HG03139 (cell line): Measurements from ENCODE around the gene VSTM4.

ENCODE experiments used
- ATAC-seq: cut with Tn5 transposase; IDR thresholded peaks from one replicate; pipeline ENCODE4 v1.9.1; 2021; ENCODE audit not compliant: unreplicated experiment

VSTM4 gene

DNA sequence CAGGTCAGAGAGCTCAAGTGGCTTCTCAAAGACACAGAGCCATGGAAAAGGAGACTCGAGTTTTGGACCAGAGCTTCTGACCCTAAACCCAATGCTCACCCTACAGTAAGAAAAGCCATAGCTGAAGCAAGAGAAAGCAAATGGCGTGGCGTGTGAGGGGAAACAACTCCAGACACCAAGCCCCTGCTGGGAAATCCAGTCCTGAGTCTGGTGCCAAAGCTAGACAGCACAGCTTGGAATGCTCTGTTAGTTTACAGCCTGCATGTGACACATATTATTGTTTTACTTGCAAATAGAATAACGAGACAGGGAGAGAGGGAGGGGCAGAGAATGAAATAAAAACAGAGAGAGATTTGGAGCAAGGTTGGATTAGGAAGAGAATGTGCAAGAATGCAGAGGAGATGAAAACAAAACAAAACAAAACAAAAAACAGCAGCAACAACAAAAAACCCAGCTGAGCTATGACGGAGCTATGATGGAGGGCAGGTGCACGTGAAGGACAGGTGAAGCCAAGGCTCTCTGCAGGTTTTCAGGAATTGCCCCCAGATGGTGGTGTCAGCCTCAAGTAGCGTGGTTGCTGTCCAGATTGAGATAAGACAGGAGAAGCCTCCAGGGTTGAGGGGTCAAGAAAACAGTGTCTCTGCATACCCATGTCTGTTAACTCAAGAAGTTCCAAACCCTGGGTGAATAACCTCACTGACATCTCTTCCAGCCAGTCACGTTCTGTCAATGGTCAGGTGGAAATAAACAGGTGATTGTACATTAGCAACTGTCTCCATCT, 105.9 kb downstream of the VSTM4 start:
- no peak for ATAC-seq

DNA sequence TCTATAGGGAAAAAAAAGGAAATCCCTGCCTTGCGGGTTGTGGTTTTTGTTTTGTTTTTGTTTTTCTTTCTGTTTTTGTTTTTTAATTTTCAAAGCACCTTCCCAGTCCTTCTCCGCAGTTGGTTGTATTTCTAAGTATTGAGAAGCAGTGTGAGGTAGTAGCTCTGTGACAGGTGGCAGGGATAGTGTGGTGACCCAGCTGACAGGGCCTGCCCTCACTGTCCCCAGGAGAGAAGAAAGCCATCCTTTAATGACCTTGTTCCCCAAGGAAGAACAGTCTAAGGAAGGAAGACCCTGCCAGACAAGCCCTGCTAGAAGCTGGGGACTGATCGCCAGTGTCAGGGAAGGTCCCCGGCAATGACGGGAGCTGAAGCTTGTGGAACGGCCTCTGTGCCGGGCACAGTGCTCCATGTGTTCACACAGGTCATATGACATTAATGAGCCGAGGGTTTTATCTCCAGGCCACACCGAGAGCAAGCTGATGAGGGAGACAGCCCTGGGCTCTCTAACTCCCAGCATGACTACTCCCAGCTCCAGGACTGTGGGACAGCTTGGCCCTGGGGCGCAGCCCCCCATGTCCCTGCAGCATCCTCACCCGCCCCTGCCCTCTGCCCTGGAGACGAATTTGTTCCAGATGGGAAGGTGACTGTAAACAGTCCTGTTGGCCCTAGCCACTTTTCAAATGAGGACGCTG, 106.7 kb downstream of the VSTM4 start:
- ATAC-seq, result no peak

DNA sequence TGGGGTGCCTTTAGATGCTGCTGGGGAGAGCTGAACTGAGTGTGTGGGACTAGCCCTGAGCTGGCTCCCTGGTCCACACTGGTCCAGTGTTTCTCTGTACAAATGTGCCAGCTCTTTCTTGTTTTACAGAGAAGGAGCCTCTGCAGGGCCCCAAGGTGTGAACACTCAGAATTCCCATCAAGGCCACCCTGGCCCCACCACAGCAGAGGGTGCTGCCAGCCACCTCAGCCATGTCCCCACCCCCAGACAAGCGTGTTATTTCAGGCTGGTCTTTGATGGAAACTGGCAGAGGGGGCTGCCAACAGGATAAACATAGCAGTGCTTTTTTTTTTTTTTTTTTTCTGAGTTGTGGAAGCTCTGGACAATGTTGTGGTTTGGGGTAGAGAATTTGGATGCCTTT, 107.2 kb downstream of the VSTM4 start:
- ATAC-seq, result no peak

DNA sequence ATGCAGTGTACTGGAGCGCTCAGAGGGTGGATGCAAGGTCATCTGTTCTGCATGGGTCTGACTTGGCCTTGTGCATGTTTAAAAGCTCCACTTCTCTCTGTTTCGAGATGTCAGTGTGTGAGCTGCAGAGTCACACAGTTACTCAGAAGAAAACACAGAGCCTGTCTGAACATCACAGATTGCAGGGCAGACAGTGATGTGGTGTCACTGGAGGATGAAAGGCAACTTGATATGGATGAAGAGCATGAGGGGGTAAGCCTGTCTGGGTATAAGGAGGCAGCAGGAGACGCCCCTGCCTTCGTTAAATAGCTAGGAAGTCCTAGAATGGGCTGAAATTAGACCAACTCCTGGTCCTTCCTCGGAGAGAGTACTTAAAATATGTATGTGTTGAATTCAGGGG, 108.2 kb downstream of the VSTM4 start:
- ATAC-seq, result no peak

DNA sequence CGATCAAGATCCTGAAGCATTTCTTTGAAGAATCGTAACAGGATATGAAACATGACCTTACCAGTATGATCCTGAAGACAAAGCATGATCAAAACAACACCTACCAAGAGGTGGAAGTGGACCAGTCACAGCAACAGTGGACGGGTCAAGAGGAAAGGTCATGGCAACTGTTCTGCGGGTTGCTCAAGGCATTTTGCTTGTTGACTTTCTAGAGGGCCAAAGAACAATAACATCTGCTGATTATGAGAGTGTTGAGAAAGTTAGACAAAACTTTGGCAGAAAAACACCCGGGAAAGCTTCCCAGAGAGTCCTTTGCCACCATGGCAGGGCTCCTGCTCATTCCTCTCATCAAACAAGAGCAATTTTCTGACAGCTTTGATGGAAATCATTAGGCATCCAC, 110.1 kb downstream of the VSTM4 start:
- ATAC-seq, result no peak

DNA sequence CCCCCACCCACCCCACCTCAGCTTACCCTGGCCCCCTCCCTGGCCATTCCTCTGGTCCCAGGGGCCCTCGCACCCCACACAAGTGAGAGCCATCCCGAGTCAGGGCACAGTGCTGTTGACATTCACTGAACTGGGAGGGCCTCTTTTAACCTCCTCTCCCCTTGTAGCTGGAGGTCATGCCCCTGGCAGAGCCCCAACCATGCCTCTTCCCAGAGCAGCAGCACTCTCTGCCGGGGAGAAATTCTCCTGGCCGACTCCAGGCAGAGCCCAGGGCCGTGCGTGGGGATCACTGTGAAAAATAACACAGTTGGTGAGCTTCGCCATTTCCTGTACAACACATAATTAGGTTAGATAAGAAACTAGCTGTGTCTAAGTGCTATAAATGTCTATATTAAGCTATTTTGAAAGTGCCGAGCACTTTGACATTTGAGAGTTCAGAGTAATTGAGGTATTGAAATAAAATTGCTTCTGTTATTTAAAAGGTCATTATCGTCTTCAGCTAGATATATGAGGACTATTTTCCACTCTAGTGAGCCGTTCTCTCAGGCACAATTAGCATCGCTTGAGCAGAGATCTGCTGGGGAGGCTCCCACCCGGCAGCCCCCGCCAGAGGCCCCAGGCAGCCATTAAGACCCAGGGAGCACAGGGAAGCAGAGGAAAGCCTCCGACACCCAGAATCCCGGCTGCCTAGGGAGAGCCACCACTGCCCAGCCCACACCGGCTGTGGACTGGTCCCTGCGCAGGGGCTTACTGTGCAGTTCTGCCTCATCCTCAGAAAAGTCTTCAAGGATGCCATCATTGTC, 113.3 kb downstream of the VSTM4 start:
- no peak for ATAC-seq

DNA sequence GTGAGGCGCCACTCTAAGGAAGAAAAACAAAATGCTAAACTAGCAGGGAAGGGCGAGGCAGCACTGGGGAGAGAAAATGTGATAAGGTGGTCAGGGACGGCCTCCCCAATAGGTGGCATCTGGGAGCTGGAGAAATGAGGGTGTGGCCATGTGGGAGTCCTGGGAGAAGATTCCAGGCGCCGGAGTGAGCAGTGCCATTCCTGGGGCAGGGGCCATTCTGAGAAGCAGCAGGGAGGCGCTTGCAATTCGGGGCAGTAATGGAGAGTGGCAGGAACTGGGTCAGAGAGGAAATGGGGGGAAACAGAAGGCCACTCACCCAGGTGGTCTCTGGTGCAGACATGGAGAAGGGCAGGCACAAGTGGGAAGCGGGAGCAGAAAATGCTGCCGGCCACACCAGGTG, 113.9 kb downstream of the VSTM4 start:
- no peak for ATAC-seq

DNA sequence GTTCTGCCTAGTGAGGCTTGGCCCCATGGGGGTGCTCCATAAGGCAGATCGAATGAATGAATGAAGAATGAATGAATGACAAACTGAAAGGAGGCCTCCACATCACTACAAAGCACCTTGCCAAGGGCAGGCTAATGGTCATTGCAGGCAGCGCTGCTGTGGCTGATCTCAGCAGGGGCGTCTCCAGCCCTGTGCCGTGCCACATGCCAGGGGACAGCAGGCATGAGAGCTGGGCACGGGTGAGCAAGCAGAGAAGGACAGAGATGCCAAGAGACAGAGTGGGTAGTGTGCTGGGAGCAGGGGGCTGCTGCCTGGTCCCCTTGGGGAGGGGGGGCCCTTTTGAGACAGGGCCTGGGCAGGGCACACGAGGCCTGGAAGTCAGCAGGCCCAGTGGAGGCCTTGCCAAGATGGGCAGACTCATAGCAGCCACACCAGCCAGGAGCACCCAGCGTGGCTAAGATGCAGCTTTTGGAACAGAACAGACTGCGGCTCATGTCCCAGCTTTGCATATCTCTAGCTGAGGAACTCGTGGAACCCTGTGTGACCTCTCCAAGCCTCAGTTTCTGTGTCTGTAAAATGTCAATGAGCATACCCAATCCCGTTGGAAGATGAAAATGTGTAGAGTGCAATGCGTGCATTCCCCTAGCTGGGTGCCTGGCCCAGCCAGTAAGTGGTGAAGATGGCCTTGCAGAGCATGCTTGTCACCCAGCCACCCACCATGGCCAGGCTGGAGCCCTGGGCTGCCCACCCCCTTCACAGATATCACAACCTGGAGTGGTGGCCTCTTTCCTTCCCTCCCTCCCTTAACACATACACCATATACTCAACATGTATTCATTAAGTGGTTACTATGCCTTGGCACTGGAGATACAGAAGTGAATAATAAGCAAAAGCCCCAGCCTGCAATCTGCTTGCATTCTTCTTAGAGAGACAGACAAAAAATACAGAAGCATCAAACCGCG, 114.6 kb downstream of the VSTM4 start:
- ATAC-seq, result no peak

DNA sequence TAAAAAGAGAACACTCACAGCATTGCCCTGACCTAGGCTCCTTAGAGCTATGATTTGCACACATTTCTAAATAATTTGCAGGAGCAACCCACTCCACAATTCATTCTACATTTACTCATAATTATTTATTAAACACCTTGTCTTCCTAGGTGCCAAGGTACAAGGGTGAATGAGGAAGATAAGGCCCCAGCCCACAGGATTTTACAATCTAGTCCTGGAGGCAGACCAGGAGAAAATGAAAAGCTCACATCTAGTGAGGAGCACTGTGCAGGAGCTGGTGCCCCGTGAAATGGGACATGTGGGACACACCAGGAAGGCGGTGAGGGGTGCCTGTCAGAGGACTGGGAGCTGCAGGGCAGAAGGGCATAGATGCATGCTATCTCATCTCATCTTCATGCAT, 116.0 kb downstream of the VSTM4 start:
- ATAC-seq, result no peak

DNA sequence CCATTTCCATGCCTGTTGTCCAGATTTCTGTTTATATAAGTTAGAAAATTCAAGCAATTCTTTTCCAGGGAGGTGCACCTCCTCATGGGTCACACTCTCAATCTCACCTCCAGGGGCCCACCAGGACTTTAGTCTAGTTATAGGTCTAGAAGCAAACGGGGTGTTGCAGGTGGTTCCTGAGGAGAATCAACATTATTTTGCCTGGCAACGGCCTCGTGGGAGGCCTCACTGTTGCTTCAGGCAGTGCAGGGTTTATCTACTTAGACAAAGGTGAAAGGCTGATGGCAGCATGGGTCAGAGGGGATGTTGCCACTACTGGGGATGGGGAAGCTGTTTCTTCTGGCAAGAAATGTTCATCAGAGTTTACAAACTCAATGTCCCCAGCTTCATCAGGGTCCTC, 119.0 kb downstream of the VSTM4 start:
- no peak for ATAC-seq

DNA sequence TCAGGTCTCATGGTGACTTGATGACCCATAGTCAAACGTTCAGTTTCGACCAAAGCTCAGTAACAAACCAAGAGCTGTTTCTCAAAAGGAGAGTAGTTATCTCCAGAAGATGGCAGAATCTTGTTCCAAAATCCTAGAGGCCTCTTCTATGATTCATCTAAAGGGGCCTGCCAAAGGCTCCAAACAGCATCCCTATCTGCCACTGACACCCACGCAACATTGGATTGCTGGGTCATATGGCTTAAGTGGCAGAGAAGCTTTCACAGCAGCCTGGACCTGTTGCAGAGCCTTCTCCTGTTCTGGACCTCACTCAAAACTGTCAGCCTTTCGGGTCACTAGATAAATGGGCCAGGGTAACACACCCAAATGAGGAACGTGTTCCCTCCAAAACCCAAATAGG, 121.7 kb downstream of the VSTM4 start:
- ATAC-seq, result no peak

DNA sequence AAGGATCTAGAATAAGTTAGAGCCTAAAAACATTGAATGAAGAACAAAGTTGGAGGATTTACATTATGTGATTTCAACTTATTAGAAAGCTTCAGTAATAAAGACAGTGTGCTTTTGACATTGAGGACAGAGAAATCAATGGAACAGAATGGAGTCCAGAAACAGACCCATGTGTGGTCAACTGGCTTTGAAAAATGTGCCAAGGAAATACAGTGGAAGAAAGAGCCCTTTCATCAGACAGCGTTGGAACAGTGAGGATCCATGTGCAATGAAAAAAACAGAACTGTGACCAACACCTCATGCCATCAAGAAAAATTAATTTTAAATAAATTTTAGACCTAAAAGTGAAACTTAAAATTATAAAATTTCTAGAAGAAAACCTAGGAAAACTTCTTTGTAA, 125.1 kb downstream of the VSTM4 start:
- ATAC-seq, result no peak

DNA sequence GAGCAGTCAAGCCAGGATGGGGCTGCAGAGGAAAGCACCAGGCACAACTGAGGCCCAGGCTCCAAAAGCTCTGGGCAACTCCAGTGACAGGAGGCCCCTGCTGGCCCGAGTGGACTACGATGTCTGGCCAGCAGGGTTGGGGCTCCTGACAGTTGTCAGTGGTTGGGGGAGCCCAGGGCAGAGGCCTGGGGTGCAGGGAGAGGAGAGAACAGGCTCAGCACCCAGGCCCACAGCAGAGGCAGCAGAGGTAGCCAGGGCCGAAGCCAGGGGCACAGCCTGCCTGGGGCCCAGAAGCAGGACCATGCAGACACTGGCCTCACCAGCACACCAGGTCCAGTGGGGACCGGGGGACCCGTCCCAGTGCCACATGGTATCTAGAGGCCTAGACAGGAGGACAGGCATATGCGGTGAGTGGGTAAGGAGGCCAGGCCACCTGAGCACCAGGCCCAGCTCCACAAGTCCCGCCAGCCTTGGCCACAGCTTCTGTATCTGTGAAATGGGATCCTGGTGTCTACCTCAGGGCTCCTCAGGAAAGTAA, 129.6 kb downstream of the VSTM4 start:
- ATAC-seq, result no peak

DNA sequence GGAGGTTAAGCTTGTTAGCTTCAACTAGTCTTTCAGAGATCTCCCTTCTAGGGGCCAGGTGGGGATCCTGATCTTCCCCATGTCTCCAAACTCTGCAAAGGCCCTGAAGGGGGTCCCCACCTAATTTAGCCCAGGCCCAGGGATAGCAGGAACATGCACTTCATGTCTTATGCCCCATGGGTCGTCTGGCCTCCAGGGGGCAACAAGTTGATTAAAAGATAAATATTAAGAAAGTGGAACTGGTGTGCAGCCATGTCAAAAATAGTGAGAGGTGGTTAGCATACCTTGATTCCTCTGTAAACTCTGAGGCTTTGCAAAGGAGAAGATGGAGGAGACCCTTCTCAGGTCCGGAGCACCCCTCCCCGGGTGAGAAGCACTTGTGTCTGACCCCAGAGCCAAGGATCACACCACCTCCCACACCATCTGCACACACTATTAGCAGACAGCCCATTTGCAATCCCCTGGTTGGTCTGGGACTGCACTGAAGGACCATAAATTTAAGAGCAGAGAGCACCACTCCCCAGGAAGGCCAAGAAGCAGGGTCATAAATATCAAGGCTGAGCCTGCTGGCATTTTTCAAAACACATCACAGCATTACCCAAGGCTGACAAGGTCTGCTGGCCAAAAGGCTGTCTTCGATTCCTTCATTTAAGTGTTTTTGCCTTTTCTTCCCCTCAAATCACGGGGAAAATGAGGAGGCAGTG, 131.5 kb downstream of the VSTM4 start:
- no peak for ATAC-seq

DNA sequence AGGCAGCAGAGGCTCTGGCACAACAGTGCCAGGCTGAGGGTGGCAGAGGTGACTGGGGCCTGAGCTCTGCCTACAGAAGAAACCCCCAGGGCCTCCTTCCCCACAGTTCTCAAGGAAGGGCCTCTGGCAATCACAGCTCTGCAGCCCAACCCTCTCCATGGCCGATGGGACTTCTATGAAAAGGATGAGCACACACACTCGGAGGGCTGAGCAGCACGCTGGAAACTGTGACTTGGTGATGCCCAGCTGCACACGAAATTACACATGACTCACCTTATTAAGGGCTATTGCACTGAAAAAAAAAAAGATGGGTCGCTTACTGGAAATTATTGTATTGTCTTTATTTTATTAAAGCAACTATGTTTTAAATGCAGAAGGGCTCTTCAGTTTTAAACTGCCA, 132.7 kb downstream of the VSTM4 start:
- no peak for ATAC-seq

DNA sequence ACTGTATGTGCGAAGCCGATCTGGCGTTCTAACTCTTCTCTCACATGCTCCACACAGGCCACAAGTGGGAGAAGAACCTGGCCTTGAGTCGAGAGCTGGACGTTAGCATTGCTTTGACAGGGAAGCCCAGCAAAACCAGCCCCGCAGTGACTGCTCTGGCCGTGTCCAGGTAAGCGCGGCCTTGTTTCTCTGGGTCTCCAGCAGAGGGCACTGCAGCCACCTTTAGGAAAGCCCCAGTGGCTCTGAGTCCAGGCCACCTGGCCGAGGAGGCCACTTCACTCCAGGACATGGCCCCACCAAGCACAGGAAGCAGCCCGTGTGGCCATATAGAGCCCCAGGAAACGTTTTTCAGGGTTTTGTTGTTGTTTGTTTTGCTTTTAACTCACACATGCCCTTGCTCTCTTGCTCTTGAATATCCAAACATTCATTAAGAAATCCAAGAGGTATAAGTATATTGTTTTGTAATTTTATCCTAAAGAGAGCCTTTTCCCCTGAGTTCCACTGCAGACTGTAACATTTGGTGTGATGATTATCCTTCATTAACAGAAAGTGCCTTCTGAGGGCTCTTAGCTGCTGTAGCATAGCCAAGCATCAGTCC, 133.9 kb downstream of the VSTM4 start:
- no peak for ATAC-seq

DNA sequence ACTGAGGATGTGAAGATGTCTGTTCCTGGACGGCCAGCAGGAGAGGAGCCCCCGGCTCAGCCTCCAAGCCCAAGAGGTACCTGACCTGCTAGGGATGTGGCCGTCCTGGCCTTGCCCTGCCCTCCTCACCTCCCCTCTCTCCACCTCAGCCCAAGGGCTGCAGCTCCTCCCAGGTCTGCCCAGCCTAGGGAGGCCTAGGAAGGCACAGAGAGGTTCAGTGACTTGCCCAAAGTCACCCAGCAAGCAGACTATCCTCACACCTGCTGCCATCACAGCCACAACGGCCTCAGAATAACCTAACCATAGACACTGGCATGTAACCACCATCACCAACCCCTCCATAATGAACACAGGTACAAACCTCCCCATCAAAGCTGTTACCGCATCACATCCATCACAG, 137.0 kb downstream of the VSTM4 start:
- ATAC-seq, result no peak

DNA sequence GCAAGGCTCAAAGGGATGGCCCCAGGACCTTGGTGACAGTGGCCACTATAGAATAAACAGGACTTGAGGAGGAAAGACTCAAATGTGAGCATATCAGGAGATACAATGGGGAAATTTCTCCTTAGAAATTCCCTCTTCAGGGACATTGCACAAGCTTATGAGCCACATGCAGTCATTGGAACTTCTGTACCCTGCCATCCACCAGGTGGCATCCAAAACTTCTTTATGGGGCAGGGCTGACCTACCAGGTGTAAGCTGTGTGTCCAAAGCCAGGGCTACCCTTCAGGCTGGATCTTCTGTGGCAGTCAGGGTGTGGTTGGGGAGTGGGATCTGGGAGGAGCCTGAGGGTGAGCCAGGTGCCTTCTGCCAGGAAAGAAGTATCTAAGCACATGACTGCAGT, 139.1 kb downstream of the VSTM4 start:
- ATAC-seq, result no peak

DNA sequence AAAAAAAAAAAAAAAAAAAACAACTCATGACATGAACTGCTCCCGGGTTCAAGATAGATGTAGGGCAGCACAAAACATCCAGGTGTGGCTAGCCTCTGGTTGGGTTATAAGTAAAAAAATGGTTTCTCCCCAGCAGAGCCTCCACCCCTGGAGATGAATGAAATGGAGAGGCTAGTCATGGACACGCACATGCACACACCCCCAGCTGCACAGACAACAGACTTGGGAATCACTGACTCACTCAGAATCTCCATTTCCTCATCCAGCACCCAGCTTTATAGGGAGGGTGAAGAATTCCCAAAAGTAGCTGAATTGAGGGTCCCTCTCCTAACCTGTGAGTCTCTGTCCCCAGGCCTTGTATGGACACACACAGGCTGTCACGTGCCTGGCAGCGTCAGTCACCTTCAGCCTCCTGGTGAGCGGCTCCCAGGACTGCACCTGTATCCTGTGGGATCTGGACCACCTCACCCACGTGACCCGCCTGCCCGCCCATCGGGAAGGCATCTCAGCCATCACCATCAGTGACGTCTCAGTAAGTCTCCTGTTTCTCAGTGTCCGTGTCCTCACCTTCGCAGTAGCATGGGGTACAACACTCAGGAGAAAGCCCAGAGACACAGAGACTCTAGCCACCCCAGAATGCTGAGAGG, 140.7 kb downstream of the VSTM4 start:
- ATAC-seq, result no peak
